ENCODE data around the gene PROX2.

Gene PROX2

GRCh38 chr14:74867673-74868072 lies 8.3 kb downstream of the PROX2 start:
- no peak overlapping the region for H3K4me3 ChIP-seq (replicated peaks in 1 of 2; ENCODE audit: low read depth in 2 of 2, low read length in 2 of 2)
- TF ChIP-seq CTCF (IDR thresholded peaks at IDR 0.05; ENCODE audit: low read depth, low read length), result no peak
- peak; percentile 21 to 78 for DNase-seq (ENCODE audit: low read depth in 2 of 2)

GRCh38 chr14:74866708-74867389 lies 9.1 kb downstream of the PROX2 start:
- no peak overlapping the region for H3K4me3 ChIP-seq (replicated peaks in 1 of 2; ENCODE audit: low read depth in 2 of 2, low read length in 2 of 2)

GRCh38 chr14:74865156-74865555 lies 10.8 kb downstream of the PROX2 start:
- TF ChIP-seq CTCF (IDR thresholded peaks at IDR 0.05; ENCODE audit: low read depth, low read length), result no peak

More at GRCh38 chr14:74866708-74867389, 9.1 kb downstream of the PROX2 start:
- DNase-seq (ENCODE audit: low read depth in 2 of 2), result no peak
- TF ChIP-seq CTCF (IDR thresholded peaks at IDR 0.05; ENCODE audit: low read depth, low read length), result no peak

GRCh38 chr14:74864198-74864597 lies 11.7 kb downstream of the PROX2 start:
- no peak overlapping the region for H3K4me3 ChIP-seq (replicated peaks in 1 of 2; ENCODE audit: low read depth in 2 of 2, low read length in 2 of 2)
- no peak for TF ChIP-seq CTCF (IDR thresholded peaks at IDR 0.05; ENCODE audit: low read depth, low read length)
- no peak for DNase-seq (ENCODE audit: low read depth in 2 of 2)

More at GRCh38 chr14:74865156-74865555, 10.8 kb downstream of the PROX2 start:
- no peak overlapping the region for H3K4me3 ChIP-seq (replicated peaks in 1 of 2; ENCODE audit: low read depth in 2 of 2, low read length in 2 of 2)
- no peak for DNase-seq (ENCODE audit: low read depth in 2 of 2)

GRCh38 chr14:74863274-74863673 lies 12.7 kb downstream of the PROX2 start:
- no peak for DNase-seq (ENCODE audit: low read depth in 2 of 2)
- no peak overlapping the region for H3K4me3 ChIP-seq (replicated peaks in 1 of 2; ENCODE audit: low read depth in 2 of 2, low read length in 2 of 2)
- no peak for TF ChIP-seq CTCF (IDR thresholded peaks at IDR 0.05; ENCODE audit: low read depth, low read length)

GRCh38 chr14:74861734-74862090 lies 14.2 kb downstream of the PROX2 start:
- DNase-seq (ENCODE audit: low read depth in 2 of 2), result no peak
- no peak for TF ChIP-seq CTCF (IDR thresholded peaks at IDR 0.05; ENCODE audit: low read depth, low read length)

More at GRCh38 chr14:74861734-74862090, 14.2 kb downstream of the PROX2 start:
- H3K4me3 ChIP-seq (replicated peaks in 1 of 2; ENCODE audit: low read depth in 2 of 2, low read length in 2 of 2), result no peak overlapping the region
